ENCODE results near the gene UBE2K. TPM values are rescaled to one million over a fixed set of nuclear protein-coding genes. Genes with fewer than 3 reads are reported as not detected.
"Not testable (repeated sequence)": the region's sequence is repeated elsewhere in the genome, so short reads cannot be mapped to it uniquely, and the experiment has no call there.

UBE2K gene
- total RNA-seq, 1 donor from 2014 or later, result 102 TPM

DNA sequence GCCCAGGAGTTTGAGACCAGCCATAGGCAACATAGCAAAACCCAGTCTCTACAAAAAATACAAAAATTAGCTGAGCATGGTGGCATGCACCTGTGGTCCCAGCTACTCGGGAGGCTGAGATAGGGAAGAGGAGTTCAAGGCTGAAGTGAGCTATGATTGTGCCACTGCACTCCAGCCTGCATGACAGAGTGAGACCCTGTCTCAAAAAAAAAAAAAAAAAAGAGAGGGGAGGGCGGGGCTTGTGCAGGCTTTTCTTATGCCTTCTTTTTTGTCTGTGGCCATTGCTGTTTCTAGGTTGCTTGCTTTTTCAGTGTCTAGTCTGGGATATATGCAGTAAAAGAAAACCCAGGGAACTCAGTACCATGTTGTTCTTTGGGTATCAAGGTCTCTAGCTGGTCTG, 16.9 kb upstream of the UBE2K start:
- H3K4me1 Mint-ChIP-seq (ENCODE audit: unreplicated experiment); H3K27ac Mint-ChIP-seq (ENCODE audit: unreplicated experiment); H3K36me3 Mint-ChIP-seq (ENCODE audit: low read depth, unreplicated experiment): not testable (repeated sequence)

DNA sequence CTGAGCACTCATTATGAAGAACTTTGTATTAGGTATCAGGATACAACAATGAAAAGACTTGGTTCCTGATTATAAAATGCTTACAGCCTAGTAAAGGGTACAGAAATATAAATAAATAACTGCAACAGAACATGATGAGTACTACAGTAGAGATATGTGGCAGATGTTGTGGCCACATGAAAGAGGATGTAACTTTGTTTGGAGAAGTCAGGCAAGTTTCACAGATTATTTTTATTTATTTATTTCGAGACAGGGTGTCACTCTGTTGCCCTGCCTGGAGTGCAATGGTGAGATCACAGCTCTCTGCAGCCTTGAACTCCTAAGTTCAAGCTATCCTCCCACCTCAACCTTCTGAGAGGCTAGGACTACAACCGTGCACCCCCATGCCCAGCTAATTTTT, 15.8 kb upstream of the UBE2K start:
- TF ChIP-seq, protein P1, sequence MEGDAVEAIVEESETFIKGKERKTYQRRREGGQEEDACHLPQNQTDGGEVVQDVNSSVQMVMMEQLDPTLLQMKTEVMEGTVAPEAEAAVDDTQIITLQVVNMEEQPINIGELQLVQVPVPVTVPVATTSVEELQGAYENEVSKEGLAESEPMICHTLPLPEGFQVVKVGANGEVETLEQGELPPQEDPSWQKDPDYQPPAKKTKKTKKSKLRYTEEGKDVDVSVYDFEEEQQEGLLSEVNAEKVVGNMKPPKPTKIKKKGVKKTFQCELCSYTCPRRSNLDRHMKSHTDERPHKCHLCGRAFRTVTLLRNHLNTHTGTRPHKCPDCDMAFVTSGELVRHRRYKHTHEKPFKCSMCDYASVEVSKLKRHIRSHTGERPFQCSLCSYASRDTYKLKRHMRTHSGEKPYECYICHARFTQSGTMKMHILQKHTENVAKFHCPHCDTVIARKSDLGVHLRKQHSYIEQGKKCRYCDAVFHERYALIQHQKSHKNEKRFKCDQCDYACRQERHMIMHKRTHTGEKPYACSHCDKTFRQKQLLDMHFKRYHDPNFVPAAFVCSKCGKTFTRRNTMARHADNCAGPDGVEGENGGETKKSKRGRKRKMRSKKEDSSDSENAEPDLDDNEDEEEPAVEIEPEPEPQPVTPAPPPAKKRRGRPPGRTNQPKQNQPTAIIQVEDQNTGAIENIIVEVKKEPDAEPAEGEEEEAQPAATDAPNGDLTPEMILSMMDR (IDR thresholded peaks at IDR 0.05; ENCODE audit: unreplicated experiment), result no peak
- no peak for DNase-seq (ENCODE audit: low spot score)
- no peaks in the 10 kb centered on the region for H3K36me3 Mint-ChIP-seq (ENCODE audit: low read depth, unreplicated experiment)
- peaks cover 3% of the 10 kb centered on the region for H3K27me3 Mint-ChIP-seq (ENCODE audit: unreplicated experiment)
- H3K4me1 Mint-ChIP-seq (ENCODE audit: unreplicated experiment), result peaks cover 4% of the 10 kb centered on the region
- H3K9me3 Mint-ChIP-seq (ENCODE audit: unreplicated experiment), result no peaks in the 10 kb centered on the region
- H3K4me3 Mint-ChIP-seq (ENCODE audit: unreplicated experiment), result no peak overlapping the region
- H3K27ac Mint-ChIP-seq (ENCODE audit: unreplicated experiment), result no peak overlapping the region

More for the DNA sequence above, 16.9 kb upstream of the UBE2K start:
- not testable (repeated sequence) for H3K4me3 Mint-ChIP-seq (ENCODE audit: unreplicated experiment); H3K9me3 Mint-ChIP-seq (ENCODE audit: unreplicated experiment); DNase-seq (ENCODE audit: low spot score); H3K27me3 Mint-ChIP-seq (ENCODE audit: unreplicated experiment)

DNA sequence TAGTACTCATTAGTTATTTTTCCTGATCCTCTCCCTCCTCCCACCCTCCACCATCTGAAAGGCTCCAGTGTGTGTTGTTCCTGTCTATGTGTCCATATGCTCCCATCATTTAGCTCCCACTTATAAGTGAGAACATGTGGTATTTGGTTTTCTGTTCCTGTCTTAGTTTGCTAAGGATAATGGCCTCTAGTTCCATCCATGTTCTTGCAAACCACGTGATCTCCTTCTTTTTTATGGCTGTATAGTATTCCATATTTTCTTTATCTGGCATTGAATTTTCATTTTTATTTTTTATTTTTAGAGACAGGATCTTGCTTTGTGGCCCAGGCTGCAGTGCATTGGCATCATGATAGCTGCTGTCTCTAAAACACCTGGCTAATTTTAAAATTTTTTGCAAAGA, 11.9 kb upstream of the UBE2K start:
- TF ChIP-seq, protein P1 (IDR thresholded peaks at IDR 0.05; ENCODE audit: unreplicated experiment), result no peak
- no peak for DNase-seq (ENCODE audit: low spot score)
- Mint-ChIP-seq H3K27ac (ENCODE audit: unreplicated experiment) (no peak overlapping the region), H3K36me3 (ENCODE audit: low read depth, unreplicated experiment) (no peaks in the 10 kb centered on the region), H3K27me3 (ENCODE audit: unreplicated experiment) (no peaks in the 10 kb centered on the region), H3K4me1 (ENCODE audit: unreplicated experiment) (no peaks in the 10 kb centered on the region), H3K4me3 (ENCODE audit: unreplicated experiment) (no peak overlapping the region), H3K9me3 (ENCODE audit: unreplicated experiment) (no peaks in the 10 kb centered on the region)

DNA sequence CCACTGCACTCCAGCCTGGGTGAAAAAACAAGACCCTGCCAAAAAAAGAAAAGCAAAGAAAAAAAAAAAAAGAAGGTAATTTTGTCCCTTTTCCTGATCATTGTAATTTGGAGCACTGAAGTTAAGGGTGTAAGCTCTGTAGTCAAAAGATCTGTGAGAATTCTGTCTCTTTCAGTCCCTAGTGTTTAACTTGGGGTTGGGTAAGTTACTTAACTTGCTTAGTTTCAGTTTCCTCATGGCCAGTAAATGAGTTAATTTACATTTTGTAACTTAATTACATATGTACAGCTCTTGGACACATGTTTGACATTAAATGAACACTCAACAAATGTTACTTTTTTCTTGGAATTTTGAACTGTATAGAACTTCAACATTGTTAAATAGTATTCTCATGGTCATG, 10.9 kb upstream of the UBE2K start:
- Mint-ChIP-seq H3K36me3 (ENCODE audit: low read depth, unreplicated experiment) (no peaks in the 10 kb centered on the region), H3K4me3 (ENCODE audit: unreplicated experiment) (no peak overlapping the region), H3K27me3 (ENCODE audit: unreplicated experiment) (no peaks in the 10 kb centered on the region), H3K27ac (ENCODE audit: unreplicated experiment) (no peak overlapping the region), H3K9me3 (ENCODE audit: unreplicated experiment) (no peaks in the 10 kb centered on the region), H3K4me1 (ENCODE audit: unreplicated experiment) (no peaks in the 10 kb centered on the region)
- no peak for DNase-seq (ENCODE audit: low spot score)
- TF ChIP-seq, protein P1 (IDR thresholded peaks at IDR 0.05; ENCODE audit: unreplicated experiment), result no peak

DNA sequence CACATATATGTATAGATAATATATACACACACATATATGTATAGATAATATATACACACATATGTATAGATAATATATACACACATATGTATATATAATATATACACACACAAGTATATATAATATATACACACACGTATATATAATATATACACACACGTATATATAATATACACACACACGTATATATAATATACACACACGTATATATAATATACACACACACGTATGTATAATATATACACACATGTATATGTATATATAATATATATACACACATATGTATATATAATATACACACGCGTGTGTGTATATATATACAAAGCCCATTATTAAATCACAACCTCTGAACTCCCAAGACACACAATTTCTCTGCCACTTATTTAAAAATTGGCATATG, 8.0 kb upstream of the UBE2K start:
- H3K36me3 Mint-ChIP-seq (ENCODE audit: low read depth, unreplicated experiment), result no peaks in the 10 kb centered on the region
- DNase-seq (ENCODE audit: low spot score), result no peak
- TF ChIP-seq, protein P1 (IDR thresholded peaks at IDR 0.05; ENCODE audit: unreplicated experiment), result no peak
- H3K27ac Mint-ChIP-seq (ENCODE audit: unreplicated experiment), result no peak overlapping the region
- H3K27me3 Mint-ChIP-seq (ENCODE audit: unreplicated experiment), result no peaks in the 10 kb centered on the region
- H3K4me1 Mint-ChIP-seq (ENCODE audit: unreplicated experiment), result no peaks in the 10 kb centered on the region
- no peak overlapping the region for H3K4me3 Mint-ChIP-seq (ENCODE audit: unreplicated experiment)
- no peaks in the 10 kb centered on the region for H3K9me3 Mint-ChIP-seq (ENCODE audit: unreplicated experiment)

All from endothelial cell (in vitro differentiated cells).